Osteoblast (primary cell): ENCODE data around the gene COX4I2. TPM values are rescaled to one million over a fixed set of nuclear protein-coding genes. Genes with fewer than 3 reads are reported as not detected.

Experiments
- small RNA-seq: library from RNA; depleted of rRNA; stranded (forward); fragments of <200 nt; gene quantifications from one replicate; pipeline ENCODE3, GENCODE V24; 2012
- total RNA-seq: library from RNA; depleted of rRNA; stranded (reverse); fragments of >200 nt; gene quantifications from 2 replicates; pipeline ENCODE4 v1.2.3, GENCODE V29; 2012

COX4I2 gene
- total RNA-seq, 1 donor: not detected

Small RNA genes lying within 50 kb of the gene (small RNA-seq; reads per million reads assigned to genes)
- gene MIR3193: not detected

Other genes with a start within 250 kb of the COX4I2 start
- not detected in 2 replicates for gene DEFB119, start 247.3 kb upstream of the COX4I2 start, total RNA-seq
- gene DEFB121, start 231.7 kb upstream of the COX4I2 start, total RNA-seq: not detected in 2 replicates
- not detected in 2 replicates for gene DEFB123, start 197.3 kb upstream of the COX4I2 start, total RNA-seq
- not detected in 2 replicates for gene DEFB124, start 162.8 kb upstream of the COX4I2 start, total RNA-seq
- 0.29 TPM in 1 of 2 replicates, not detected in the other for gene REM1, start 162.6 kb upstream of the COX4I2 start, total RNA-seq
- gene HM13, start 123.5 kb upstream of the COX4I2 start, total RNA-seq: 85.8 and 91.1 TPM in 2 replicates
- gene ID1, start 32.6 kb upstream of the COX4I2 start, total RNA-seq: 56.3 and 82.5 TPM in 2 replicates
- gene BCL2L1, start 85.0 kb downstream of the COX4I2 start, total RNA-seq: 127 and 136 TPM in 2 replicates
- gene TPX2, start 101.4 kb downstream of the COX4I2 start, total RNA-seq: 16.2 and 18.5 TPM in 2 replicates
- under 0.01 and 0.36 TPM in 2 replicates for gene MYLK2, start 181.4 kb downstream of the COX4I2 start, total RNA-seq
- under 0.01 and 0.36 TPM in 2 replicates for gene FOXS1, start 207.7 kb downstream of the COX4I2 start, total RNA-seq
- gene DUSP15, start 232.6 kb downstream of the COX4I2 start, total RNA-seq: 1.2 and 1.4 TPM in 2 replicates
- gene TTLL9, start 232.7 kb downstream of the COX4I2 start, total RNA-seq: 0.59 and 0.72 TPM in 2 replicates